Measurements from ENCODE around the gene GAS6.
"Not testable (repeated sequence)": the region's sequence is repeated elsewhere in the genome, so short reads cannot be mapped to it uniquely, and the experiment has no call there.

The GAS6 gene

GRCh38 chr13:113874177-113874576 lies 10.3 kb upstream of the GAS6 start:
- DNase-seq, result no peak

- no peak for DNase-seq
Observed at GRCh38 chr13:113869263-113869662, 5.4 kb upstream of the GAS6 start.

- not testable (repeated sequence) for DNase-seq
Observed at GRCh38 chr13:113867913-113868312, 4.0 kb upstream of the GAS6 start.

- DNase-seq, result no peak
Observed at GRCh38 chr13:113865427-113865826, 1.6 kb upstream of the GAS6 start.

GRCh38 chr13:113864273-113864890 lies 506 bp upstream of the GAS6 start:
- DNase-seq, result no peak

- peak; percentile 66 for DNase-seq
Observed at GRCh38 chr13:113862931-113863523, 849 bp downstream of the GAS6 start.

GRCh38 chr13:113862191-113862930 lies 1.5 kb downstream of the GAS6 start:
- DNase-seq, result no peak

- no peak for DNase-seq
Observed at GRCh38 chr13:113861433-113862030, 2.3 kb downstream of the GAS6 start.

GRCh38 chr13:113860665-113861432 lies 3.0 kb downstream of the GAS6 start:
- DNase-seq, result no peak

GRCh38 chr13:113860051-113860664 lies 3.7 kb downstream of the GAS6 start:
- no peak for DNase-seq

GRCh38 chr13:113859311-113860050 lies 4.4 kb downstream of the GAS6 start:
- DNase-seq, result no peak

- no peak for DNase-seq
Observed at GRCh38 chr13:113857531-113858195, 6.2 kb downstream of the GAS6 start.

GRCh38 chr13:113856716-113857065 lies 7.2 kb downstream of the GAS6 start:
- no peak for DNase-seq

GRCh38 chr13:113855931-113856715 lies 7.8 kb downstream of the GAS6 start:
- DNase-seq, result no peak

GRCh38 chr13:113855012-113855921 lies 8.6 kb downstream of the GAS6 start:
- DNase-seq, result no peak

- no peak for DNase-seq
Observed at GRCh38 chr13:113854238-113855011, 9.5 kb downstream of the GAS6 start.

GRCh38 chr13:113853518-113854237 lies 10.2 kb downstream of the GAS6 start:
- DNase-seq, result no peak

All from right kidney (tissue), 1 donor.